HG02798 (cell line): ENCODE measurements around the gene G6PC2.

ENCODE experiments used
- ATAC-seq: cut with Tn5 transposase; IDR thresholded peaks from one replicate; pipeline ENCODE4 v1.9.1; 2021; ENCODE audit warnings: mild to moderate bottlenecking; ENCODE audit not compliant: unreplicated experiment, poor library complexity

The G6PC2 gene

GRCh38 chr2:168941297-168941696 lies 40.2 kb downstream of the G6PC2 start:
- no peak for ATAC-seq

DNA sequence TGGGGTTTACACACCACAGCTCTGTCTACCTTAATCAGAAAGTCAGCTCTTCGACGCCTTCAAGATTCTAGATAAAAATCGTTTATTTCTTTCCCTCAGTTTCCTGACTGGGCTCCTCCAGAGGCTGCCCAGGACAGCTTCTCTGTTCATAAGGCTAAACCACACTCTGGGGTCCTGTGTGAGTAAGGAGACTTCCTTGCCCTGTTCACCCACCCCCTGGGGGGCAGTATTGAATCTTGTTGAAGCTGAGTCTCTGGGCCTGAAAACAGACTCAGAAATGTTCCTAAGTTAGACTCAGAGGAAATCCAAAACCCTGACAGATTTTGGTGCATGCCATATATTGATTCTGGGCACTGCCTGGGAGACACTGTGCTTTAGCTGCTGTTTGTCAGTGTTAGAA lies 43.0 kb downstream of the G6PC2 start:
- no peak for ATAC-seq

- ATAC-seq = no peak
Observed at GRCh38 chr2:168945508-168945907, 44.4 kb downstream of the G6PC2 start.

GRCh38 chr2:168948621-168949212 lies 47.6 kb downstream of the G6PC2 start:
- ATAC-seq = peak; percentile 69

- no peak for ATAC-seq
Observed at GRCh38 chr2:168949324-168949723, 48.2 kb downstream of the G6PC2 start.

GRCh38 chr2:168951871-168952270 lies 50.8 kb downstream of the G6PC2 start:
- ATAC-seq = no peak

GRCh38 chr2:168952424-168952823 lies 51.3 kb downstream of the G6PC2 start:
- ATAC-seq = no peak

GRCh38 chr2:168954256-168954655 lies 53.2 kb downstream of the G6PC2 start:
- no peak for ATAC-seq

GRCh38 chr2:168955321-168955720 lies 54.2 kb downstream of the G6PC2 start:
- ATAC-seq = no peak

GRCh38 chr2:168956392-168956791 lies 55.3 kb downstream of the G6PC2 start:
- no peak for ATAC-seq
